ENCODE results near the gene LRRC4C. TPM values are rescaled to one million over a fixed set of nuclear protein-coding genes. Genes with fewer than 3 reads are reported as not detected.

Gene LRRC4C
- total and polyA plus RNA-seq, 4 donors: 0.10 to 0.93 (median 0.30) TPM

DNA sequence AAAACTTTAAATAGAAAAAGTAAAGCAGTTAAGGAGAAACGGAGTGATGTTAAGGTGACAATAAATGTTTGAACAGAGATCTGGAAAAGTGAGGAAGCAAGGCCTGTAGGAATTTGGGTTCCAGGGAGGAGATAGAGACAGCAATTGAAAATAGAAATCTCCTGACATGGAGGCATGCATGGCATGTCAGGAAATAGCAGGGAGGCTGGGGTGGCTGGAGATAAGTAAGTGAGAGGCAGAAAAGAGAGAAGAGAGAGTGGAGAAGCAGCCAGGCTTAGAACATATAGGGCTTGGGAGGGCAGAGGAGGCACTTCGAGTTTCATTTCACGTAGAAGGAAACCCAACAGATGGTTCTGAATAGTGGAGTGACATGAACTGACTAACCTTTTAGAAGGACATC, 185.5 kb downstream of the LRRC4C start:
- 88% methylated on average over 3 of the region's 3 CpGs for WGBS
- Histone ChIP-seq H3K9ac (ENCODE audit: low read depth in 1 of 2, low read length in 2 of 2) (no peak overlapping the region), H3K9me3 (ENCODE audit: control insufficient read depth in 4 of 4, low read length in 3 of 4) (no peaks in the 10 kb centered on the region), H3K27me3 (ENCODE audit: control insufficient read depth in 4 of 4, insufficient read depth in 4 of 4, low read length in 3 of 4) (no peaks in the 10 kb centered on the region), H3K4me3 (ENCODE audit: low read depth in 1 of 3, low read length in 3 of 3) (no peak overlapping the region), H3K36me3 (ENCODE audit: control insufficient read depth in 4 of 4, insufficient read depth in 3 of 4, low read depth in 1 of 4, low read length in 3 of 4) (no peaks in the 10 kb centered on the region), H3K27ac (ENCODE audit: low read depth in 1 of 2, low read length in 2 of 2) (no peak overlapping the region), H3K4me1 (ENCODE audit: control insufficient read depth in 4 of 4, insufficient read depth in 4 of 4, low read length in 3 of 4) (no peaks in the 10 kb centered on the region)
- TF ChIP-seq, protein P1, sequence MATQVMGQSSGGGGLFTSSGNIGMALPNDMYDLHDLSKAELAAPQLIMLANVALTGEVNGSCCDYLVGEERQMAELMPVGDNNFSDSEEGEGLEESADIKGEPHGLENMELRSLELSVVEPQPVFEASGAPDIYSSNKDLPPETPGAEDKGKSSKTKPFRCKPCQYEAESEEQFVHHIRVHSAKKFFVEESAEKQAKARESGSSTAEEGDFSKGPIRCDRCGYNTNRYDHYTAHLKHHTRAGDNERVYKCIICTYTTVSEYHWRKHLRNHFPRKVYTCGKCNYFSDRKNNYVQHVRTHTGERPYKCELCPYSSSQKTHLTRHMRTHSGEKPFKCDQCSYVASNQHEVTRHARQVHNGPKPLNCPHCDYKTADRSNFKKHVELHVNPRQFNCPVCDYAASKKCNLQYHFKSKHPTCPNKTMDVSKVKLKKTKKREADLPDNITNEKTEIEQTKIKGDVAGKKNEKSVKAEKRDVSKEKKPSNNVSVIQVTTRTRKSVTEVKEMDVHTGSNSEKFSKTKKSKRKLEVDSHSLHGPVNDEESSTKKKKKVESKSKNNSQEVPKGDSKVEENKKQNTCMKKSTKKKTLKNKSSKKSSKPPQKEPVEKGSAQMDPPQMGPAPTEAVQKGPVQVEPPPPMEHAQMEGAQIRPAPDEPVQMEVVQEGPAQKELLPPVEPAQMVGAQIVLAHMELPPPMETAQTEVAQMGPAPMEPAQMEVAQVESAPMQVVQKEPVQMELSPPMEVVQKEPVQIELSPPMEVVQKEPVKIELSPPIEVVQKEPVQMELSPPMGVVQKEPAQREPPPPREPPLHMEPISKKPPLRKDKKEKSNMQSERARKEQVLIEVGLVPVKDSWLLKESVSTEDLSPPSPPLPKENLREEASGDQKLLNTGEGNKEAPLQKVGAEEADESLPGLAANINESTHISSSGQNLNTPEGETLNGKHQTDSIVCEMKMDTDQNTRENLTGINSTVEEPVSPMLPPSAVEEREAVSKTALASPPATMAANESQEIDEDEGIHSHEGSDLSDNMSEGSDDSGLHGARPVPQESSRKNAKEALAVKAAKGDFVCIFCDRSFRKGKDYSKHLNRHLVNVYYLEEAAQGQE (IDR thresholded peaks at IDR 0.05): no peak
- TF ChIP-seq HNF4A (conservative IDR thresholded peaks at IDR 0.05) (no peak), JUND (IDR thresholded peaks at IDR 0.05) (no peak), TAF1 (conservative IDR thresholded peaks at IDR 0.05) (no peak), MAX (IDR thresholded peaks at IDR 0.05) (no peak), GABPA (IDR thresholded peaks at IDR 0.05 in 1 of 2, conservative IDR thresholded peaks at IDR 0.05 in 1 of 2) (no peak), RAD21 (IDR thresholded peaks at IDR 0.05) (no peak), FOXA2 (IDR thresholded peaks at IDR 0.05) (no peak), RXRA (IDR thresholded peaks at IDR 0.05) (no peak), NR2F2 (IDR thresholded peaks at IDR 0.05) (no peak)
- TF ChIP-seq, protein P2, sequence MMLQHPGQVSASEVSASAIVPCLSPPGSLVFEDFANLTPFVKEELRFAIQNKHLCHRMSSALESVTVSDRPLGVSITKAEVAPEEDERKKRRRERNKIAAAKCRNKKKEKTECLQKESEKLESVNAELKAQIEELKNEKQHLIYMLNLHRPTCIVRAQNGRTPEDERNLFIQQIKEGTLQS (IDR thresholded peaks at IDR 0.05): no peak
- DNase-seq (ENCODE audit: low spot score): no peak

GRCh38 chr11:41267451-41267850, 192.0 kb downstream of the LRRC4C start:
- 81% methylated on average over 5 of the region's 5 CpGs for WGBS
- no peaks in the 10 kb centered on the region for H3K36me3 ChIP-seq (ENCODE audit: control insufficient read depth in 4 of 4, insufficient read depth in 3 of 4, low read depth in 1 of 4, low read length in 3 of 4)
- H3K4me3 ChIP-seq (ENCODE audit: low read depth in 1 of 3, low read length in 3 of 3): no peak overlapping the region
- no peaks in the 10 kb centered on the region for H3K4me1 ChIP-seq (ENCODE audit: control insufficient read depth in 4 of 4, insufficient read depth in 4 of 4, low read length in 3 of 4)
- no peaks in the 10 kb centered on the region for H3K27me3 ChIP-seq (ENCODE audit: control insufficient read depth in 4 of 4, insufficient read depth in 4 of 4, low read length in 3 of 4)
- no peak for TF ChIP-seq NR2F2 (IDR thresholded peaks at IDR 0.05)
- TF ChIP-seq, protein P2 (IDR thresholded peaks at IDR 0.05): no peak
- TF ChIP-seq, protein P3, sequence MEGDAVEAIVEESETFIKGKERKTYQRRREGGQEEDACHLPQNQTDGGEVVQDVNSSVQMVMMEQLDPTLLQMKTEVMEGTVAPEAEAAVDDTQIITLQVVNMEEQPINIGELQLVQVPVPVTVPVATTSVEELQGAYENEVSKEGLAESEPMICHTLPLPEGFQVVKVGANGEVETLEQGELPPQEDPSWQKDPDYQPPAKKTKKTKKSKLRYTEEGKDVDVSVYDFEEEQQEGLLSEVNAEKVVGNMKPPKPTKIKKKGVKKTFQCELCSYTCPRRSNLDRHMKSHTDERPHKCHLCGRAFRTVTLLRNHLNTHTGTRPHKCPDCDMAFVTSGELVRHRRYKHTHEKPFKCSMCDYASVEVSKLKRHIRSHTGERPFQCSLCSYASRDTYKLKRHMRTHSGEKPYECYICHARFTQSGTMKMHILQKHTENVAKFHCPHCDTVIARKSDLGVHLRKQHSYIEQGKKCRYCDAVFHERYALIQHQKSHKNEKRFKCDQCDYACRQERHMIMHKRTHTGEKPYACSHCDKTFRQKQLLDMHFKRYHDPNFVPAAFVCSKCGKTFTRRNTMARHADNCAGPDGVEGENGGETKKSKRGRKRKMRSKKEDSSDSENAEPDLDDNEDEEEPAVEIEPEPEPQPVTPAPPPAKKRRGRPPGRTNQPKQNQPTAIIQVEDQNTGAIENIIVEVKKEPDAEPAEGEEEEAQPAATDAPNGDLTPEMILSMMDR (IDR thresholded peaks at IDR 0.05; ENCODE audit: low read depth, low read length, missing input control): no peak
- no peak for TF ChIP-seq RXRA (IDR thresholded peaks at IDR 0.05)
- no peak for TF ChIP-seq EGR1 (IDR thresholded peaks at IDR 0.05; ENCODE audit: low read depth in 2 of 2)
- no peak for TF ChIP-seq FOXA1 (IDR thresholded peaks at IDR 0.05)
- TF ChIP-seq HNF4A (conservative IDR thresholded peaks at IDR 0.05): no peak
- TF ChIP-seq JUND (IDR thresholded peaks at IDR 0.05): no peak
- no peak overlapping the region for H3K27ac ChIP-seq (ENCODE audit: low read depth in 1 of 2, low read length in 2 of 2)
- DNase-seq (ENCODE audit: low spot score): no peak
- no peaks in the 10 kb centered on the region for H3K9me3 ChIP-seq (ENCODE audit: control insufficient read depth in 4 of 4, low read length in 3 of 4)
- no peak overlapping the region for H3K9ac ChIP-seq (ENCODE audit: low read depth in 1 of 2, low read length in 2 of 2)

All from liver (tissue), 9 donors.